Cardiac muscle cell (in vitro differentiated cells and primary cell): Measurements from ENCODE around the gene FOXRED1. TPM values are rescaled to one million over a fixed set of nuclear protein-coding genes. Genes with fewer than 3 reads are reported as not detected.

Experiments
- DNase-seq, 2 donors: peaks; one replicate each; pipeline versions ENCODE4 v3.0.0 to v3.0.0-alpha.2; 2010 to 2017; ENCODE audit warnings: low read depth in 1 of 2, low spot score in 1 of 2
- H3K27ac ChIP-seq: fragments of 200-600 bp; sonication (generic); 2 replicates; pipeline ENCODE4 v1.5.1; 2016
- H3K27me3 ChIP-seq: fragments of 200-600 bp; sonication (generic); 2 replicates; pipeline ENCODE4 v1.6.0; 2016; ENCODE audit warnings: control low read depth
- H3K36me3 ChIP-seq: fragments of 200-600 bp; sonication (generic); 2 replicates; pipeline ENCODE4 v1.5.1; 2016; ENCODE audit warnings: control low read depth
- H3K4me1 ChIP-seq: fragments of 200-600 bp; sonication (generic); 2 replicates; pipeline ENCODE4 v1.8.1; 2017; ENCODE audit warnings: low read depth, mild to moderate bottlenecking, mixed run types
- H3K4me3 ChIP-seq: fragments of 200-600 bp; sonication (generic); 2 replicates; pipeline ENCODE4 v1.5.1; 2016; ENCODE audit warnings: mild to moderate bottlenecking
- H3K9me3 ChIP-seq: fragments of 200-600 bp; sonication (generic); 2 replicates; pipeline ENCODE4 v1.5.1; 2017; ENCODE audit warnings: low read depth, mild to moderate bottlenecking, control low read depth
- CTCF ChIP-seq: IDR thresholded peaks from 2 replicates; pipeline ENCODE4 v1.5.1; 2012; ENCODE audit warnings: low read depth, mild to moderate bottlenecking, low read length
- polyA plus RNA-seq: library from polyadenylated mRNA; unstranded; fragments of >200 nt; fragmentation: Nextera tagmentation; extraction: Ambion mirVana; gene quantifications from 2 replicates; pipeline ENCODE4 v1.2.1, GENCODE V29; 2016
- total RNA-seq: library from RNA; depleted of rRNA; stranded (reverse); fragments of >200 nt; gene quantifications from 2 replicates; pipeline ENCODE4 v1.2.3, GENCODE V29; 2016

FOXRED1 gene
- total and polyA plus RNA-seq, 2 experiments from 2014 or later = 38.5 to 68.5 TPM

- TF ChIP-seq CTCF = no peak
- H3K4me3 ChIP-seq = no peak overlapping the region
- no peak for DNase-seq
- no peaks in the 10 kb centered on the region for H3K36me3 ChIP-seq
- H3K9me3 ChIP-seq = no peaks in the 10 kb centered on the region
- no peaks in the 10 kb centered on the region for H3K4me1 ChIP-seq
- H3K27me3 ChIP-seq = no peaks in the 10 kb centered on the region
- no peak overlapping the region for H3K27ac ChIP-seq
These were observed 44.0 kb downstream of the FOXRED1 start for GRCh38 chr11:126312961-126313360.

- H3K9me3 ChIP-seq = no peaks in the 10 kb centered on the region
- no peaks in the 10 kb centered on the region for H3K4me1 ChIP-seq
- H3K36me3 ChIP-seq = no peaks in the 10 kb centered on the region
- H3K27me3 ChIP-seq = no peaks in the 10 kb centered on the region
- no peak for DNase-seq
- no peak overlapping the region for H3K27ac ChIP-seq
- H3K4me3 ChIP-seq = no peak overlapping the region
- no peak for TF ChIP-seq CTCF
These were observed 44.9 kb downstream of the FOXRED1 start for GRCh38 chr11:126313826-126314225.

- Histone ChIP-seq H3K9me3 (no peaks in the 10 kb centered on the region), H3K4me1 (no peaks in the 10 kb centered on the region), H3K27ac (no peak overlapping the region), H3K27me3 (no peaks in the 10 kb centered on the region), H3K4me3 (no peak overlapping the region), H3K36me3 (no peaks in the 10 kb centered on the region)
- TF ChIP-seq CTCF = no peak
- no peak for DNase-seq
These were observed 48.4 kb downstream of the FOXRED1 start for GRCh38 chr11:126317432-126317755.

GRCh38 chr11:126317756-126318573 is 49.0 kb downstream of the FOXRED1 start:
- no peak overlapping the region for H3K27ac ChIP-seq
- no peak for TF ChIP-seq CTCF
- no peaks in the 10 kb centered on the region for H3K9me3 ChIP-seq
- no peaks in the 10 kb centered on the region for H3K4me1 ChIP-seq
- no peaks in the 10 kb centered on the region for H3K36me3 ChIP-seq
- DNase-seq = peak in 1 of 2 donors; percentile 82
- H3K27me3 ChIP-seq = no peaks in the 10 kb centered on the region
- H3K4me3 ChIP-seq = no peak overlapping the region

GRCh38 chr11:126318574-126319373 is 49.8 kb downstream of the FOXRED1 start:
- no peak overlapping the region for H3K4me3 ChIP-seq
- no peak overlapping the region for H3K27ac ChIP-seq

More at GRCh38 chr11:126318574-126319373, 49.8 kb downstream of the FOXRED1 start:
- Histone ChIP-seq H3K9me3 (no peaks in the 10 kb centered on the region), H3K27me3 (no peaks in the 10 kb centered on the region), H3K4me1 (no peaks in the 10 kb centered on the region), H3K36me3 (no peaks in the 10 kb centered on the region)
- peak in 1 of 2 donors; percentile 86 for DNase-seq
- TF ChIP-seq CTCF = no peak
